HS-5 (cell line): ENCODE measurements around the gene ELOVL4.

ENCODE experiments used
- DNase-seq: peaks from one replicate; pipeline ENCODE4 v3.0.0-alpha.2; 2012; ENCODE audit warnings: low read depth

Gene ELOVL4

DNA sequence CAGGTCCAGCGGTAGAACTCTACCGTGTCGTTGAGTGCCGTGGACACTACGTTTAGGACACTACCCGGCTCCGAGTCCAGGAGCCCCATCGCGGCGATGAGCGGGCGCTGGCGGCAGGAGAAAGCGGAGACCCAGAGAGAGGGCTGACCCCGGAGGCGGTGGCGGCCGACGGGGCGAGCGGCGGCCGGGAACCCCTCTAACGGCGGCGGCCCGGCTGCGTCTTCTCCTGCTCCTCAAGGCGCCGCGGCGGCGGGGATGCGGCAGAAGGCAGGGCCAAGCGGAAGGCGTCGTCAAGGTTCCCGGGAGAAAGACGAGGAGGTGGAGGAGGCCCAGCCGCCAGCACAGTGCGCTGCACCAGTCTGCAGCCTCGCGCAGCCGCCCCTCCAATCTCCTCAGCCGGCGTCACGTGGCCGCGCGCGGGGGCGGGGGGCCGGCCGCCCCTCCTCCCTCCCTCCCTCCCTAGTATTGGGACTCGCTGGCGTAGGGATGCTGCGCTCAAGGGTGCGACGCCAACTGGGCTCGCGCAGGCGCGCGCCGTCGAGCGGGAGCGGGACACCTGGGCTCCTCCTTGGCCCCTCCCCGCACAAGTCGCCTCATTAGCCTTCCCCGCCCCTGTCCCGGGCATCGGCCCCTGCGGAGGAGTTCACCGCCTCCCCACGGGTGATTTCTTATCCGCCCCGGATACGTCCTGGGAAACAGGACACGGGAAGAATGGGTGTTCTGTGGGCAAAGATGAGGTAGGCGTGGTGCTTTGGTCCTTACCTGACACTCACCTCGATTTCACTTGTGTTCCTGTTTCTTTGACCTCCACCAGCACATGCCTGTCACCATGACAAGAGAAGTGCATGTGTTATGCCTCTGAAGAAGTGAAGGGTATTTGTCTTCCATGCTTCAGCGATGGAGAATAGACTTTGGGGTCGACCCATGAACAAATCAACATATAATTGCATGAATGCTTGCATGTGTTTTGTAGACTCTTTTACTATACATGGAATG, at the start of gene ELOVL4:
Gene ELOVL4, minus strand, starts transcription at position 363 of the 996 bp plus-strand sequence. Its CDS starts 274 bp downstream, at position 89.
- DNase-seq: peak; percentile 44

DNA sequence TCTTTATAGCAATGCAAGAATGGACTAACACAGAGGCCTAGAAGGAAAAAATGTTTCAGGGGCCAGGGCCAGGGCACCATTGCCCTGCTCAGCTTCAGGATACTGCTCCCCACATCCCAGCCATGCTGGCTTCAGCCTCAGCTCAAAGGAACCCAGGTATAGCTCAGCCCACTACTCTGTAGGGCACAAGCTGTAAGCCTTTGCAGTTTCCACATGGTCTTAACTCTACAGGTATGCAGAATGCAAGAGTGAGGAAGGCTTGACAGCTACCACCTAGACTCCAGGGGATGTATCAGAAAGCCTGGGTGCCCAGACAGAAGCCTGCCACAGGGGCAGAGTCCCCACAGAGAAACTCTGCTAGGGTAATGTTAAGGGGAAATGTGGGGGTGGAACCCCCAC, 46.6 kb upstream of the ELOVL4 start:
- DNase-seq: no peak

DNA sequence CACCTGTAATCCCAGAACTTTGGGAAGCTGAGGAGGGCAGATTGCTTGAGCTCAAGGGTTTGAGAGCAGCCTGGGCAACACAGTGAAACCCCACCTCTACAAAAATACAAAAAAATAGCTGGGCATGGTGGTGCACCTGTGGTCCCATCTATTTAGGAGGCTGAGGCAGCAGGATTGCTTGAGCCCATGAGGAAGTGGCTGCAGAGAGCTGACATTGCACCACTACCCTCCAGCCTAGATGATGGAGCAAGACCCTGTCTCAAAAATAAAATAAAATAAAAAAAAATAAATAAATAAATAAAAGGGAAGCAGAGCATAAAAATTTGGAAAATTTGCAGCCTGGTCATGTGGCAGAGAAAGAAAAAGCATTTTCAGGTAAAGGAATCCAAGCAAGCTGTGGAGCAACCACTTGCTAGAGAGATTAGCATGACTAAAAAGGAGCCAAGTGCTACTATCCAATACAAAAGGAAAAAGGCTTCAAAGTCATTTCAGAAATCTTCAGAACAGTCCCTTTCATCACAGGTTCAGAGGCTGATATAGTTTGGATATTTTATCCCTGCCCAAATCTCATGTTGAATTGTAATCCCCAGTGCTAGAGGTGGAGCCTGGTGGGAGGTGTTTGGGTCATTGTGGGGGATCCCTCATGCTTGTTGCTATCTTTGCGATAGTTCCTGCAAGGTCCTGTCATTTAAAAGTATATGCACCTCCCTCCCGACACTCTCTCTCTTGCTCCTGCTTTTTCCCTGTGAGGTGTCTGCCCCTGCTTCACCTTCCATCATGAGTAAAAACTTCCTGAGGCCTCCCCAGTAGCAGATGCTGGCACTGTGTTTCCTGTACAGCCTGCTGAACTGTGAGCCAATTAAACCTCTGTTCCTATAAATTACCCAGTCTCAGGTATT, 45.9 kb upstream of the ELOVL4 start:
- DNase-seq: no peak

DNA sequence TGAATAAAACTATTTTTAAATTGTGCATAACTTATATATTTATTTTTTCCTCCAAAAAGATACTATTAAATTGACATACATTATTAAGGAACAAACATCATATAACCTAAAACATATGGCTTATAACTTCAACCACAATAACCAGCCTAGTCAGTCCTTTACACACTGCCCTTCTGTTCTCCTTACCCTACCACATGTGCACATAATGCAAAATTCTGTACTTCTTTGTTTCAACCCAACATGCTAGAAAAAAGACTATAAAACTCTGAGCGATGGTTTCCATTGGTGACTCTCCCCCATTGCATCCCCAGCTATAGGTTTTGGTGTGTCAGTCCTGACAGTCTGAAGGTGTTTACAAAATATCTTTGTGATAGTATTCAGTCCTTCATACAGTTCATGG, 42.3 kb upstream of the ELOVL4 start:
- DNase-seq: no peak

DNA sequence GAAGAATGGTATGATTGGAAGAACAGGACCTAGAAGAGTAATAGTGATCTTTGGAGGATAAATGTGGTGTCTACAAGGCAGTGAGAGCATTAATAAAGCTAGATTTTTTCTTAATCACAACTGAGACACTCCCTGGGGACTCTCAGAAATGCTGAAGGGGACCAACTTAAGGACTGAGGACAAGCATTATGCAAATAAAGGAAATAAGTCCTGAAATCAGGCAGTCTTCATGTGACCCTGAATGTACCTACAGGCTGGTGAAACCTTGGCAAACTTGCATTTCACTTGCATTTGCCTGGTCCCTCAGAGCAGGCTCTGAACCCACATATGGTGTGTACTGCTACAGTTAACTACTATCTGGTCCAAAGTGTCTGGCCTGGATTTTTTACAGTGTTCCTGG, 37.8 kb upstream of the ELOVL4 start:
- no peak for DNase-seq

DNA sequence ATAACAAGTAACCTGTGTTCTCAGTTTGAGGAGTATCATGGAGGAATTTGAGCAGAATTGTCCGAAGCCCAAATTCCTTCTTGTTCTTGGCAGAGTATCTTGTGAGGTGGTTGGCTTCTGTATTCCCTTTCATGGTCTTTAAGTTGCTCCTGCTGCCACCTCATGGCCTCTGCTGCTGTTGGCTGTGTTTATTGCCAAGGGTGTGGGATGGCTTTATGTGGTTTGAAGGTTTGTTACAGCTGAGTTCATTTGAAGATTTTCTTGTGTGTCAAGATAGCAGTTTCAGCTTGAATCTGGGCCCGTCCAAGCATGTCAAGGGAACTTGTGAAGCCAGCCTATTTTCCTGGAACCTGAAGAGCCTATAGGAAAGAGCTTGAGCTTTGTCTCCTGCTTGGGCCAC, 36.9 kb upstream of the ELOVL4 start:
- DNase-seq: no peak

DNA sequence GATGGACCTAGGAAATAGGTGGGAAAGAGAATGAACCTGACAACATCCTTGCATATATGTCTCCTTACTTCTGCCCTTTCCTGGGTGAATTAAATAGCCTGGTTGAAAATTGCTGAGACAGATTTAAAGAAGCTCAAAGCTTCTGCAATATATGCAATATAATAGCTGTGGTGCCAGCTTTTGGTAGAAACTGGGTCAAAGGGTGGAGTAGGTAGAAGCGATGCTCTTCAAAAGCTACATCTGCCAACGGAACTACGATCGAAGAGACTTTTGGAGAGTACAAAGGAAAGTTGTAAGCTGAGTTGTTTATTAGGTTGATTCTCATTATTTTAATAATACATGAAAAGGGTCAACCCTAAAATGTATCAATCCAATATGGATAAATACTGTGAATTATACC, 34.3 kb upstream of the ELOVL4 start:
- DNase-seq: no peak

DNA sequence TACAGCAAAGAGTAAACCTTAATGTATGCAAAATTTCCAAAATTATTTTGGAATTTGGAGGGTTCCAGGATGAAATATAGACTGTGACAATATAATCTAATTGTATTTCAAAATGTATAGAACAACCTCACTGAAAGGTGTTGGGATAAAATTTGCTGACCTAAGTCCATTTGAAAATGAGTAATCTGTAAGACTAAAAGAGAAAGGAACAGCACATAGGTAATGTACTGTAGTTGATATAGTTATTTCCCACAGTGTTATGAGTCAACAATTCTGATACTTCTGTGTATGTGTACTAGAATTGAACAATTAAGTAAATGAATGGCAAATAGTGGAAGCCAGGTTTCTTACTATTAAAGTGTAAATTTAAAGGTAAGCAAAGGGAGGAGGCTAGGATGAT, 23.8 kb upstream of the ELOVL4 start:
- no peak for DNase-seq

DNA sequence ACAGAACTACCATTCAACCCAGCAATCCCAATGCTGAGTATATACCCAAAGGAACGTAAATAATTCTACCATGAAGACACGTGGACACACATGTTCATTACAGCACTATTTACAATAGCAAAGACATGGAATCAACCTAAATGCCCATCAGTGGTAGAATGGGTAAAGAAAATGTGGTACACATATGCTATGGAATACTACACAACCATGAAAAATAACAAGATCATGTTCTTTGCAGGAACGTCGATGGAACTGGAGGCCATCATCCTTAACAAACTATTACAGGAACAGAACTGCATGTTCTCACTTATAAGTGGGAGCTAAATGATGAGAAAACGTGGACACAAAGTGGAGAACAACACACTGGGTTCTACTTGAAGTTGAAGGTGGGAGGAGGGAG, 22.4 kb upstream of the ELOVL4 start:
- DNase-seq: no peak

DNA sequence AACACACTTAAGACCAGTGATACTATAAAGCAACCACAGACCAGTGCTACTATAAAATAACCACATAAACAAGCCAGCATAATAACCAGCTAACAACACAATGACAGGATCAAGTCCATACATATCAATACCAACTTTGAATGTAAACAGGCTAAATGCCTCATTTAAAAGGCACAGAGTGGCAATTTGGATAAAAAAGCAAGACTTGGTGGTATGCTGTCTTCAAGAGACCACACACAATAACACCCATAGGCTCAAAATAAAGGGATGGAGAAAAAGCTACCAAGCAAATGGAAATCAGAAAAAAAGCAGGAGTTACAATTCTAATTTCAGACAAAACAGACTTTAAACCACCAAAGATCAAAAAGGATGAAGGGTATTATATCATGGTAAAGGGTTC, 19.8 kb upstream of the ELOVL4 start:
- DNase-seq: no peak

DNA sequence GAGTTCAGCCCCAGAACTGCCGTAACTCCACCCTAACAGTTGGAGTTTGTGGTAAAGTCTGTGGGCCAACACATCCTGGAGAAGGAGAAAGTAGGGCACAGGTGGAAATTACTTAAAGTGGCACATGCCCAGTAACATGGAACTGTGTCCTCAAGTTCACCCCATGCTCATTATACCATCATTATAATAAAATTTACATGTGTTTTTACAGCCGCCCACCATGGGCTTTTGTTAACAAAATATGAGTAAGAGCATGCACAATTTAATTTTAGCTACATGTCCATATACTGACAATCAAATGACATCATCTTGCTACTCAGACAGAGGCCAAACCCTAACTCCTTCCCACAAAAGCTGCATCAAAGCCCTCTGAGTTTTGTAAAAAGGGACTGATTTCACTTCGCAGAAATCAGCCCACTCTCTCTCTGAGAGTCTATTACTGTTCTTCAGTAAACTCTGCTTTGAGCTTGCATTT, 17.3 kb upstream of the ELOVL4 start:
- DNase-seq: no peak

DNA sequence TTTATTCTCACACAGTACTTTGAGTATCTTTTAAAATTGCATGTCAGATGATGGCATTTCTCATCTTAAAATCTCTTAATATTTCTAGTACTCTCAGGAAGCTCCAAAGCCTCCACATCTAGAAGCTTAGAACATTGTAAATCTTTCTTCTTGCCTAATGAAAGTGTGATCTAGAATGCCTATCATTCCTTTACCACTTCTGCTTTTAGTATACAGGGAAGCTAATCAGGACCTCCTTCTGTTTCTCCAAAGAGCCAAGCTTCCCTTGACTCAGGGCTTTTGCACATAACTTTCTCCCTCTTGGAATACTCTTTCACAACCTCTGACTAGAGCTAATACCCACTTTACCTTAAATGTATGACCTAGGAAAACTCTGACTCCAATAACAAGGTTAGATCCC, 7.5 kb upstream of the ELOVL4 start:
- DNase-seq: no peak

DNA sequence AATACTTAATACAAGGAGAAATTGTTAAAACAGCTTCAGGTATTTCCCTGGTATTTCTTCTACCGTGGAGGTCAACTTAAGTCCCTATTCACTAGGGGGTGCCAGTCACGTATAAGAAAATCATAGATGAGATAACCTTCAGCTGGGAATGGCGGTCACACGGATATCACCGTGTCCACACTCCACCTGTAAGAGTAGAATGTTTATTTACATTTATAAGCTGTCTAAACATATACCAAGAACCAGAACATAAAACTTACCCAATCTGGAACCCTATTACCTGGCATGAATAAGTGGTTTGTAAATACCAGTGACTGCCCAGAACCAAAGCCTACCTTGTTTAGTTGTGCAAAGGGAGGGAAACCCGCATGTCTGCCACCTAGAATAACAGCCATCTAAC, 1.9 kb upstream of the ELOVL4 start:
- DNase-seq: peak; percentile 8

DNA sequence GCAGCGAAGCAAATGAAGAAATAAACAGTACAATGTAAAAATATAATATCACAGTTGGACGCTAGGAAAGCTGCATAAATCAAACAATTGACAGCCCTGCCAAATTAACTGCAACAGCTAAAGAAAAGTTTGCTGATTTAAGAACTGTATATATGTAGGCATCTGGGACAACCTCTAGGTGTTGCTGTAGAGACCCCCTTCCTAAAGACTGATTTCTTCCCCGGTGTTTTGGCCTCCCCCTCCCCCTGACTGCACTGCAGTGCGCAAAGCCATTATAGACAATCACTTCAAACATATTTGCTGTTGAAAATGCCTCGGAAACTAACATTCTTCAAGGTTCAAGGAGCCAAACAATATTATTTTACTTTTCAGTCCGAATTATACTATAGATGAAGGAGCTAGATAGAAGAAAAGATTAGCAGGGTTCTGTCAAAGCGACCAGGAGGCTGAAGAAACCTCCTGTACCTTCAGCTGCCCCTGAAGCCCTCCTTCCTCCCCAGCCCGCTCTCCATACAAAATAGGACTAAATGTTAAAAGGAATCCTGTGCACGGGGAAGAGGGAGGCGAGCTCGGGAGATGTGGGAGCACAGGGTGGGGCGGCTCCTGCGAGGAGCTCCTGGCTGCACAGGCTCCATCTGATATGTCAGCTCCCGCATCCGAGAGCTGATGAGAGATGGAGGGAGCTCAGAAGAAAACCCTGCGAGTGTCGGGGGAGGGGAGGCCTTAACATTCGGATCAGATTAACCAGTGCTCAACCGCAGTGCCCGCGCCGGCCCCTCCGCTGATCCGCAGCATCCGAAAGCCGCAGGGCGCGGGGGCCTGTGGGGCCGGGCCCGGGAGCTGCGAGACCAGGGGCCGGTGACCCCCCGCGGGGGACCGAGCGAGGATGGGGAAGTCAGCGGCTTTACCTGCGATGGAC, 822 bp downstream of the ELOVL4 start:
- DNase-seq: peak; percentile 6

DNA sequence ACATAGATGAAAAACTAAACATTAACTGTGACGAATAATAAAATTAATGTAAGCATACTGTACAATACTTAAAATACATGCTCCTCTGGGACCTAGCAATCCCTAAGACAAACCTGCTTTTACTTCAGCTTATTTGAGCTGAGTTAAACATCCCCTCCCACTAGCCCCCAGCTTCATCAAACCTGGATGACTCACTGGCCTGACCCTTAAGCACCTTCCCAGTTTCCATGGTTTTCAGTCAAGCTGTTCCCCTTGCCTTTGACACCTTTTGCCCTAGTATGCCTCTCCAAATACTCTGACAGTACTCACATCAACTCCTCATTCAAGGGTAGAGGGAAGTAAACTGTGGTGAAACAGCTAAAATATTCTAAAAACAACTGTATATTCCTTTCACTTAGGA, 4.2 kb downstream of the ELOVL4 start:
- no peak for DNase-seq

DNA sequence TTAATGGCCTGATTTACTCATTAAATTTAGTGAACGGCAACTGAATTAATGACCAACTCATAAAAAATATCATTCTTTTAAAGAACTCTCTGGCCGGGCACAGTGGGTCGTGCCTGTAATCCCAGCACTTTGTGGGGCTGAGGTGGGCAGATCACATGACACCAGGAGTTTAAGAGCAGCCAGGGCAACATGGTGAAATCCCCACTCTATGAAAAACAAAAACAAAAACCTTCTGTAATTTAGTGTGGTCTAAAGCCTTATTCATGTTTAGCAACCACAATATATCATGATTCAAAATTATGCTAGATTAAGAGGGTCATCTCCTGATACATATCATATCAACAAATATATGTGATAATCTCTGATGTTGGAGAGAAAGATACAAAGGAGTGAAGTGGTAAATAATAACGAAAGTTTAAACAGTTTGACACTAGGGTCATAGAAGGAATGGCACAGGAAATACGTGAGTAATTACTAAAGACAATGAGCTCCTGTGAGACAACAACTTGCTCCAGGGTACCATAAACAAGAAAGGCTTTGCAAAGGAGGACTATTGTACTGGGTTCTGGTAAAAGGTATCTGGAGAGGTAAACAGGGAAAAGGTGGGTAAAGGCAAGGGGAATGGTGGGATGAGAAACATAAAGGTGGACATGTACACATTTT, 5.7 kb downstream of the ELOVL4 start:
- no peak for DNase-seq

DNA sequence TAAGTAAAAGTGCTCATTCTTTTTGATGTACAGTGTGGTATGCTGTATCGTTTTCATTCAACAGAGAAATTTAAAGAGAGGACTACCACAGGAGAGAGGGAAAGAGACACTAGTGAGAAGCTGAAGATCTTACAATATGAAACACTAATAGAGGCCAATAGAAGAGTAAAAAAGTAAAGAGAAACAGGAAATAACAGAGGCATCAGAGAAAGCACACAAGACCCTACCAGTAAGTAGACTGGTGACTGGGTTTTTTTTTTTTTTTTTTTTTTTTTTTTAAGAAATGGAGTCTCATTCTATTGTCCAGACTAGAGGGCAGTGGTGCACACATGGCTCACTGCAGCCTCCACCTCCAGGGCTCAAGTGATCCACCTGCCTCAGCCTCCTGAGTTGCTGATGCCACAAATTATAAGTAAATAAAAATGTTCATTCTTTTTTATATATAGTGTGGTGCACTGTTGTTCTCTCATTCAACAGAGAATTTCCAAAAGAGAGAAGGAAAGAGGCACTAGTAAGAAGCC, 18.8 kb downstream of the ELOVL4 start:
- no peak for DNase-seq

DNA sequence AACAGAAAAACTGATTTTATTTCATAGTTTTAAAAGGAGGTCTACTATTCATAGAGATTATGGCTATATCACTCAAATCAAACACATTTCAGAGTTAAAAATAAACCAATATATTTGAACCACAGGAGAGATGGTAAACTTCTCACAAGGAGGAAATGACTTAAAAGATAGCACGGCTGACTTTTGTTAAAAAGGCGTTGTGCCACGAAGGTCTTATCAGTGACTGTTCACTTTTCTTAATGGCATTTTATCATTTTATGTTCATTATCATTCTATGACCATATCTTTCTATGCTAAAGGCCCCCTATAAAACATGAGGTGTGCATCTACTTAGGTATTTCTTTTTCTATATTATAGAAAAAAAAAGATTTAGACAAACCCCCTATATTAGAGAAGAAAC, 19.6 kb downstream of the ELOVL4 start:
- no peak for DNase-seq

DNA sequence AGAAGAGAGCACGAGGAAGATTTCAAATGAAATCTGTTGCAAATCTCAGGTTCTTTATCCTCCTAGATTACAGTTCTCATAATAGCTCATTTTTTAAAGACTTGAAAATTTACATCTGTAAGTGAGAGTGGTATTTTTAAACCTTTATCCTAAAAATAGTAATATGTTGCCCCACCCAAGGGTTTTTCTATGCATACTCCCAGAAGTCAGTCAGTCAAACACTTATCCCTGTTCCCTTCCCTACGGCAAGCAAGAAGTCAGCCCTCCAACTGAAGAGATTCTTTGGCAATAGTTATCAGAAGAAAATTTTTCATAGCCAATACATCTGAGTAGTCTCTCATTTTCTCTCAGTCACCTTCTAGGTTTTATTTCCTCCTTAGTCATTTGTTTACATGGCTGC, 24.1 kb downstream of the ELOVL4 start:
- DNase-seq: no peak

DNA sequence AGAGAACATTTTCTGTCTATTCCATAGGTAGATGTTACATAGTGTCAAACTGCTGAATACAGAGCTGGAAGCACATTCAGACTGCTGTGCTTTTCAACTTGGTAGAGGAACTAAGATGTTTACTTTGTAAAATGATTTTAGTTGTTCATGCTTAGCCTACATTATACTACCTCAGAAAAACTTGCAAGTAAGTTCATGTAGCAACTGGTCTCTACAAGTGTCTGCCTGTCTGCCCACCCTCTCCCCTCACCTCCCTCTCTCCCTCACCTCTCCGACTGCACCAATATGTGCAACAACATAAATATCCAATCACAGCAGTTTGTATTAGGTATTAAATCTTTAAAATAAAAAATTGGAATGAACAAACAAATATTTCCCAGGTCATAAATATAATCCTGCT, 25.3 kb downstream of the ELOVL4 start:
- DNase-seq: no peak

DNA sequence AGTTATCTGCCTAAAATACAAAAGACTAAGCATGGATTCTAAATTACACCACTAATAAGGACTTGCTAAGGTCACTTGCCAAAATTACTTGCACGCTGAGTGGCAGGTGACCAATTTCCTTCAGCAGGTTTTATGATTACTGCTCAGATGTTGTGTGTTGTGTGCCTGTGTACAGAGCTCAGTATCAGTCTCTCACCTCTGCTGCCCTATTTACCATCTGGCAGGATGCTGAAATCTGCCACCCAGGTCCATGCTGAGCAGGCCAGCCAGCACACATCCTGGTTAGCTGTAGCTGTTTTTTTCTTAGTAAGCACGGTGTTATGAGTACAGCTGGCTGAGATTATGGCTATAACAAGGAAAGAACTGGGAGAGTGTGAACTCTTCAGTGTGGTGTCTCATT, 34.0 kb downstream of the ELOVL4 start:
- no peak for DNase-seq
